Neural progenitor cell (in vitro differentiated cells): ENCODE results near the gene KCNC3. TPM values are rescaled to one million over a fixed set of nuclear protein-coding genes. Genes with fewer than 3 reads are reported as not detected.

ENCODE experiments used
- DNase-seq: peaks from one replicate; pipeline ENCODE4 v3.0.0-alpha.2; 2016; ENCODE audit warnings: low spot score
- H2AFZ ChIP-seq: fragments of 200-600 bp; sonication (generic); replicated peaks from 2 replicates; pipeline ENCODE4 v1.6.1; 2016; ENCODE audit warnings: antibody characterized with exemption
- H3F3A ChIP-seq: fragments of 200-600 bp; sonication (generic); 2 replicates; pipeline ENCODE4 v1.6.1; 2016; ENCODE audit warnings: antibody characterized with exemption, low read depth
- H3K27ac ChIP-seq: fragments of 200-600 bp; sonication (generic); 2 replicates; pipeline ENCODE4 v1.5.1; 2016; ENCODE audit warnings: mild to moderate bottlenecking
- H3K27me3 ChIP-seq: fragments of 200-600 bp; sonication (generic); 2 replicates; pipeline ENCODE4 v1.6.1; 2016; ENCODE audit warnings: mild to moderate bottlenecking, moderate library complexity
- H3K36me3 ChIP-seq: fragments of 200-600 bp; sonication (generic); 2 replicates; pipeline ENCODE4 v1.5.1; 2016
- H3K4me1 ChIP-seq: fragments of 200-600 bp; sonication (generic); 2 replicates; pipeline ENCODE4 v1.6.1; 2016; ENCODE audit warnings: mixed run types
- H3K4me2 ChIP-seq: fragments of 200-600 bp; sonication (generic); 2 replicates; pipeline ENCODE4 v1.6.1; 2016
- H3K4me3 ChIP-seq: fragments of 200-600 bp; sonication (generic); 2 replicates; pipeline ENCODE4 v1.5.1; 2016
- H3K79me2 ChIP-seq: fragments of 200-600 bp; sonication (generic); 2 replicates; pipeline ENCODE4 v1.6.1; 2016; ENCODE audit warnings: low read depth
- H3K9ac ChIP-seq: fragments of 200-600 bp; sonication (generic); 2 replicates; pipeline ENCODE4 v1.6.1; 2016
- H3K9me3 ChIP-seq: fragments of 200-600 bp; sonication (generic); 2 replicates; pipeline ENCODE4 v1.5.1; 2016; ENCODE audit warnings: low read depth
- H4K20me1 ChIP-seq: fragments of 200-600 bp; sonication (generic); 2 replicates; pipeline ENCODE4 v1.6.1; 2016; ENCODE audit warnings: low read depth
- H3K27ac Mint-ChIP-seq: 3 replicates; pipeline ENCODE4 v1.8.0; 2021; ENCODE audit warnings: mixed read lengths
- H3K27me3 Mint-ChIP-seq: 2 replicates; pipeline ENCODE4 v1.8.0; 2022; ENCODE audit warnings: low read depth, mild to moderate bottlenecking, inconsistent platforms, moderate library complexity, mixed read lengths; ENCODE audit not compliant: insufficient read depth
- H3K36me3 Mint-ChIP-seq: 3 replicates; pipeline ENCODE4 v1.8.0; 2021; ENCODE audit warnings: mixed read lengths
- H3K4me1 Mint-ChIP-seq: 3 replicates; pipeline ENCODE4 v1.8.0; 2021; ENCODE audit warnings: mixed read lengths
- H3K4me3 Mint-ChIP-seq: 3 replicates; pipeline ENCODE4 v1.8.0; 2021; ENCODE audit warnings: mild to moderate bottlenecking, moderate library complexity, mixed read lengths
- H3K9me3 Mint-ChIP-seq: 3 replicates; pipeline ENCODE4 v1.8.0; 2020; ENCODE audit warnings: mixed read lengths
- CTCF ChIP-seq: fragments of 200-600 bp; sonication (generic); IDR thresholded peaks from 2 replicates; pipeline ENCODE4 v1.5.1; 2017; ENCODE audit warnings: antibody characterized with exemption, mild to moderate bottlenecking
- EZH2 ChIP-seq: fragments of 200-600 bp; sonication (generic); IDR thresholded peaks from 2 replicates; pipeline ENCODE4 v1.6.1; 2017; ENCODE audit warnings: antibody characterized with exemption, mild to moderate bottlenecking, moderate library complexity
- EZH2phosphoT487 ChIP-seq: fragments of 200-600 bp; sonication (generic); IDR thresholded peaks from 2 replicates; pipeline ENCODE4 v1.6.1; 2017; ENCODE audit warnings: antibody characterized with exemption
- total RNA-seq: library from RNA; depleted of rRNA; stranded (reverse); fragments of >200 nt; gene quantifications from 2 replicates; pipeline ENCODE4 v1.2.3, GENCODE V29; 2015; ENCODE audit warnings: low replicate concordance

Gene KCNC3
- total RNA-seq, 1 donor from 2014 or later = 0.41 TPM

- peaks cover 26% of the 10 kb centered on the region for H3K27me3 Mint-ChIP-seq
- Histone ChIP-seq H3K27me3 (peaks cover 24% of the 10 kb centered on the region), H3K27ac (no peak overlapping the region), H3K36me3 (no peaks in the 10 kb centered on the region), H3K4me3 (no peak overlapping the region), H3K79me2 (no peaks in the 10 kb centered on the region), H4K20me1 (peaks cover 1% of the 10 kb centered on the region), H3K4me2 (no peak overlapping the region), H3F3A (peaks cover 28% of the 10 kb centered on the region), H2AFZ (no peak overlapping the region), H3K9me3 (no peaks in the 10 kb centered on the region), H3K4me1 (peaks cover 12% of the 10 kb centered on the region), H3K9ac (no peak overlapping the region)
- TF ChIP-seq EZH2phosphoT487 (no peak), CTCF (no peak), EZH2 (no peak)
- no peaks in the 10 kb centered on the region for H3K36me3 Mint-ChIP-seq
- H3K9me3 Mint-ChIP-seq = no peaks in the 10 kb centered on the region
- no peak overlapping the region for H3K4me3 Mint-ChIP-seq
- peaks cover 19% of the 10 kb centered on the region for H3K4me1 Mint-ChIP-seq
- no peak for DNase-seq
- no peak overlapping the region for H3K27ac Mint-ChIP-seq
Observed at GRCh38 chr19:50318438-50318837, 10.7 kb downstream of the KCNC3 start.

- peaks cover 14% of the 10 kb centered on the region for H3K4me1 ChIP-seq
- Mint-ChIP-seq H3K4me1 (peaks cover 28% of the 10 kb centered on the region), H3K27me3 (peaks cover 35% of the 10 kb centered on the region)
Observed at GRCh38 chr19:50317115-50317514, 12.1 kb downstream of the KCNC3 start.

GRCh38 chr19:50315773-50316448 lies 13.3 kb downstream of the KCNC3 start:
- peak; percentile 83 for DNase-seq
- Mint-ChIP-seq H3K4me1 (peaks cover 30% of the 10 kb centered on the region), H3K9me3 (no peaks in the 10 kb centered on the region), H3K36me3 (no peaks in the 10 kb centered on the region), H3K4me3 (peak overlapping the region; percentile 86), H3K27ac (no peak overlapping the region), H3K27me3 (peaks cover 35% of the 10 kb centered on the region)
- peak overlapping the region; percentile 92 for H2AFZ ChIP-seq
- H3F3A ChIP-seq = peaks cover 46% of the 10 kb centered on the region
- H3K36me3 ChIP-seq = no peaks in the 10 kb centered on the region
- H3K4me3 ChIP-seq = peak overlapping the region; percentile 61
- peak overlapping the region; percentile 82 for H3K4me2 ChIP-seq
- peaks cover 47% of the 10 kb centered on the region for H3K27me3 ChIP-seq
- no peak overlapping the region for H3K9ac ChIP-seq
- peaks cover 14% of the 10 kb centered on the region for H3K4me1 ChIP-seq
- H3K9me3 ChIP-seq = no peaks in the 10 kb centered on the region
- H3K27ac ChIP-seq = no peak overlapping the region
- no peaks in the 10 kb centered on the region for H3K79me2 ChIP-seq
- peaks cover 5% of the 10 kb centered on the region for H4K20me1 ChIP-seq
- no peak for TF ChIP-seq EZH2
- TF ChIP-seq EZH2phosphoT487 = no peak
- peak; percentile 24 for TF ChIP-seq CTCF

More at GRCh38 chr19:50317115-50317514, 12.1 kb downstream of the KCNC3 start:
- H3K9me3 ChIP-seq = no peaks in the 10 kb centered on the region
- no peak overlapping the region for H3K4me2 ChIP-seq
- no peak overlapping the region for H3K4me3 ChIP-seq
- H3K9ac ChIP-seq = no peak overlapping the region
- Mint-ChIP-seq H3K27ac (no peak overlapping the region), H3K36me3 (no peaks in the 10 kb centered on the region), H3K9me3 (no peaks in the 10 kb centered on the region), H3K4me3 (no peak overlapping the region)
- TF ChIP-seq EZH2 = no peak
- TF ChIP-seq CTCF = no peak
- TF ChIP-seq EZH2phosphoT487 = no peak
- peaks cover 41% of the 10 kb centered on the region for H3F3A ChIP-seq
- no peak overlapping the region for H2AFZ ChIP-seq
- H3K27me3 ChIP-seq = peaks cover 37% of the 10 kb centered on the region
- DNase-seq = no peak
- no peak overlapping the region for H3K27ac ChIP-seq
- H4K20me1 ChIP-seq = peaks cover 5% of the 10 kb centered on the region
- no peaks in the 10 kb centered on the region for H3K36me3 ChIP-seq
- H3K79me2 ChIP-seq = no peaks in the 10 kb centered on the region
